Measurements from ENCODE around the gene CFAP77.
A peak's percentile ranks its signal among the peaks of the same experiment; 100 is the strongest.

The CFAP77 gene

DNA sequence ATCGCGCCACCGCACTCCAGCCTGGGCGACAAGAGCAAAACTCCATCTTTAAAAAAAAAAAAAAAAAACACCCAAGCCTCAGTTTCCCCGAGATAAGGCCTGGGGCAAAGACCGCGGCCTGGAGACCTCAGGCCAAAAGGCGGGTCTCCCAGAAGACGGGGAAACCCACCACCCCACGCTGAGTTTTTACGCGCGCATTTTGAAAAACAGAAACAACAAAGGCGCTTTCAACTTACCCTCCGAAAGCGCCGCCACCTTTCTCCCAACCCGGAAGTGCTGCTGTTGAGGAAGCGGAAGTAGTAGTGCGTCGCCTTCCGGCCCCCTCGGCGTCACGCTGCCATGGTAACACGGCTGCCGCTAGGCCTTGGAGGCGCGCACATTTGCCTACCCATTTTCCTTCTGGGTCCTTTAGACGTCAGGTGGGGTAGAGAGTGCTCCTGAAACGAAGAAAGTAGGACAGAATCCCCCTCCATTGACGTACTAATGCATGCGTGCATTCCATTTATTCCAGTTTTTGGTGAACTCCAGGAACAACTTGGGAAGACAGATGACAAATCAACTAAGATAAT, 3.4 kb upstream of the CFAP77 start, which contains the start of gene TTF1 (continued):
- TF ChIP-seq, protein P1, sequence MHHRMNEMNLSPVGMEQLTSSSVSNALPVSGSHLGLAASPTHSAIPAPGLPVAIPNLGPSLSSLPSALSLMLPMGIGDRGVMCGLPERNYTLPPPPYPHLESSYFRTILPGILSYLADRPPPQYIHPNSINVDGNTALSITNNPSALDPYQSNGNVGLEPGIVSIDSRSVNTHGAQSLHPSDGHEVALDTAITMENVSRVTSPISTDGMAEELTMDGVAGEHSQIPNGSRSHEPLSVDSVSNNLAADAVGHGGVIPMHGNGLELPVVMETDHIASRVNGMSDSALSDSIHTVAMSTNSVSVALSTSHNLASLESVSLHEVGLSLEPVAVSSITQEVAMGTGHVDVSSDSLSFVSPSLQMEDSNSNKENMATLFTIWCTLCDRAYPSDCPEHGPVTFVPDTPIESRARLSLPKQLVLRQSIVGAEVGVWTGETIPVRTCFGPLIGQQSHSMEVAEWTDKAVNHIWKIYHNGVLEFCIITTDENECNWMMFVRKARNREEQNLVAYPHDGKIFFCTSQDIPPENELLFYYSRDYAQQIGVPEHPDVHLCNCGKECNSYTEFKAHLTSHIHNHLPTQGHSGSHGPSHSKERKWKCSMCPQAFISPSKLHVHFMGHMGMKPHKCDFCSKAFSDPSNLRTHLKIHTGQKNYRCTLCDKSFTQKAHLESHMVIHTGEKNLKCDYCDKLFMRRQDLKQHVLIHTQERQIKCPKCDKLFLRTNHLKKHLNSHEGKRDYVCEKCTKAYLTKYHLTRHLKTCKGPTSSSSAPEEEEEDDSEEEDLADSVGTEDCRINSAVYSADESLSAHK (tag by site-specific recombination; IDR thresholded peaks at IDR 0.05) = no peak
- peak; percentile 48; the same call in 1 of the 2 replicates for TF ChIP-seq SP7 (tag by site-specific recombination; IDR thresholded peaks at IDR 0.05)
- TF ChIP-seq ZNF561 (tag by site-specific recombination; IDR thresholded peaks at IDR 0.05; ENCODE audit: borderline replicate concordance) = no peak
- no peak for TF ChIP-seq ZFP41 (tag by site-specific recombination; IDR thresholded peaks at IDR 0.05; ENCODE audit: borderline replicate concordance)
- TF ChIP-seq, protein P2, sequence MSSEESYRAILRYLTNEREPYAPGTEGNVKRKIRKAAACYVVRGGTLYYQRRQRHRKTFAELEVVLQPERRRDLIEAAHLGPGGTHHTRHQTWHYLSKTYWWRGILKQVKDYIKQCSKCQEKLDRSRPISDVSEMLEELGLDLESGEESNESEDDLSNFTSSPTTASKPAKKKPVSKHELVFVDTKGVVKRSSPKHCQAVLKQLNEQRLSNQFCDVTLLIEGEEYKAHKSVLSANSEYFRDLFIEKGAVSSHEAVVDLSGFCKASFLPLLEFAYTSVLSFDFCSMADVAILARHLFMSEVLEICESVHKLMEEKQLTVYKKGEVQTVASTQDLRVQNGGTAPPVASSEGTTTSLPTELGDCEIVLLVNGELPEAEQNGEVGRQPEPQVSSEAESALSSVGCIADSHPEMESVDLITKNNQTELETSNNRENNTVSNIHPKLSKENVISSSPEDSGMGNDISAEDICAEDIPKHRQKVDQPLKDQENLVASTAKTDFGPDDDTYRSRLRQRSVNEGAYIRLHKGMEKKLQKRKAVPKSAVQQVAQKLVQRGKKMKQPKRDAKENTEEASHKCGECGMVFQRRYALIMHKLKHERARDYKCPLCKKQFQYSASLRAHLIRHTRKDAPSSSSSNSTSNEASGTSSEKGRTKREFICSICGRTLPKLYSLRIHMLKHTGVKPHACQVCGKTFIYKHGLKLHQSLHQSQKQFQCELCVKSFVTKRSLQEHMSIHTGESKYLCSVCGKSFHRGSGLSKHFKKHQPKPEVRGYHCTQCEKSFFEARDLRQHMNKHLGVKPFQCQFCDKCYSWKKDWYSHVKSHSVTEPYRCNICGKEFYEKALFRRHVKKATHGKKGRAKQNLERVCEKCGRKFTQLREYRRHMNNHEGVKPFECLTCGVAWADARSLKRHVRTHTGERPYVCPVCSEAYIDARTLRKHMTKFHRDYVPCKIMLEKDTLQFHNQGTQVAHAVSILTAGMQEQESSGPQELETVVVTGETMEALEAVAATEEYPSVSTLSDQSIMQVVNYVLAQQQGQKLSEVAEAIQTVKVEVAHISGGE (tag by site-specific recombination; conservative IDR thresholded peaks at IDR 0.05; ENCODE audit: low read depth) = peak; percentile 92
- TF ChIP-seq HOXD13 (CRISPR knock-in tag; IDR thresholded peaks at IDR 0.05; ENCODE audit: borderline replicate concordance) = no peak
- TF ChIP-seq SP2 (tag by site-specific recombination; IDR thresholded peaks at IDR 0.05) = peak; percentile 80
- TF ChIP-seq ZNF114 (tag by site-specific recombination; IDR thresholded peaks at IDR 0.05) = no peak
- TF ChIP-seq FEZF1 (tag by site-specific recombination; IDR thresholded peaks at IDR 0.05) = no peak
- TF ChIP-seq, protein P3, sequence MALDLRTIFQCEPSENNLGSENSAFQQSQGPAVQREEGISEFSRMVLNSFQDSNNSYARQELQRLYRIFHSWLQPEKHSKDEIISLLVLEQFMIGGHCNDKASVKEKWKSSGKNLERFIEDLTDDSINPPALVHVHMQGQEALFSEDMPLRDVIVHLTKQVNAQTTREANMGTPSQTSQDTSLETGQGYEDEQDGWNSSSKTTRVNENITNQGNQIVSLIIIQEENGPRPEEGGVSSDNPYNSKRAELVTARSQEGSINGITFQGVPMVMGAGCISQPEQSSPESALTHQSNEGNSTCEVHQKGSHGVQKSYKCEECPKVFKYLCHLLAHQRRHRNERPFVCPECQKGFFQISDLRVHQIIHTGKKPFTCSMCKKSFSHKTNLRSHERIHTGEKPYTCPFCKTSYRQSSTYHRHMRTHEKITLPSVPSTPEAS (tag by site-specific recombination; IDR thresholded peaks at IDR 0.05) = no peak
- no peak; the same call in 1 of the 2 replicates for TF ChIP-seq ZNF324 (tag by site-specific recombination; IDR thresholded peaks at IDR 0.05)
- TF ChIP-seq OVOL3 (tag by site-specific recombination; IDR thresholded peaks at IDR 0.05) = no peak
- peak; percentile 59 for TF ChIP-seq ZXDB (tag by site-specific recombination; IDR thresholded peaks at IDR 0.05)
- TF ChIP-seq ZNF501 (tag by site-specific recombination; IDR thresholded peaks at IDR 0.05) = no peak
- TF ChIP-seq ZFP3 (tag by site-specific recombination; IDR thresholded peaks at IDR 0.05; ENCODE audit: low read depth) = 0 out of 2 replicates have a peak, but pooled peaks have one; percentile 16
- TF ChIP-seq HOXC10 (CRISPR knock-in tag; IDR thresholded peaks at IDR 0.05) = no peak
- peak; percentile 92 for TF ChIP-seq ZNF335 (tag by site-specific recombination; conservative IDR thresholded peaks at IDR 0.05)
- TF ChIP-seq, protein P4, sequence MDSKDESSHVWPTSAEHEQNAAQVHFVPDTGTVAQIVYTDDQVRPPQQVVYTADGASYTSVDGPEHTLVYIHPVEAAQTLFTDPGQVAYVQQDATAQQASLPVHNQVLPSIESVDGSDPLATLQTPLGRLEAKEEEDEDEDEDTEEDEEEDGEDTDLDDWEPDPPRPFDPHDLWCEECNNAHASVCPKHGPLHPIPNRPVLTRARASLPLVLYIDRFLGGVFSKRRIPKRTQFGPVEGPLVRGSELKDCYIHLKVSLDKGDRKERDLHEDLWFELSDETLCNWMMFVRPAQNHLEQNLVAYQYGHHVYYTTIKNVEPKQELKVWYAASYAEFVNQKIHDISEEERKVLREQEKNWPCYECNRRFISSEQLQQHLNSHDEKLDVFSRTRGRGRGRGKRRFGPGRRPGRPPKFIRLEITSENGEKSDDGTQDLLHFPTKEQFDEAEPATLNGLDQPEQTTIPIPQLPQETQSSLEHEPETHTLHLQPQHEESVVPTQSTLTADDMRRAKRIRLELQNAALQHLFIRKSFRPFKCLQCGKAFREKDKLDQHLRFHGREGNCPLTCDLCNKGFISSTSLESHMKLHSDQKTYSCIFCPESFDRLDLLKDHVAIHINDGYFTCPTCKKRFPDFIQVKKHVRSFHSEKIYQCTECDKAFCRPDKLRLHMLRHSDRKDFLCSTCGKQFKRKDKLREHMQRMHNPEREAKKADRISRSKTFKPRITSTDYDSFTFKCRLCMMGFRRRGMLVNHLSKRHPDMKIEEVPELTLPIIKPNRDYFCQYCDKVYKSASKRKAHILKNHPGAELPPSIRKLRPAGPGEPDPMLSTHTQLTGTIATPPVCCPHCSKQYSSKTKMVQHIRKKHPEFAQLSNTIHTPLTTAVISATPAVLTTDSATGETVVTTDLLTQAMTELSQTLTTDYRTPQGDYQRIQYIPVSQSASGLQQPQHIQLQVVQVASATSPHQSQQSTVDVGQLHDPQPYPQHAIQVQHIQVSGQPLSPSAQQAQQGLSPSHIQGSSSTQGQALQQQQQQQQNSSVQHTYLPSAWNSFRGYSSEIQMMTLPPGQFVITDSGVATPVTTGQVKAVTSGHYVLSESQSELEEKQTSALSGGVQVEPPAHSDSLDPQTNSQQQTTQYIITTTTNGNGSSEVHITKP (tag by site-specific recombination; IDR thresholded peaks at IDR 0.05) = 0 out of 2 replicates have a peak, but pooled peaks have one; percentile 7
- TF ChIP-seq ZNF311 (tag by site-specific recombination; IDR thresholded peaks at IDR 0.05; ENCODE audit: borderline replicate concordance) = no peak
- peak; percentile 25; the same call in 1 of the 2 replicates for TF ChIP-seq ZNF76 (tag by site-specific recombination; IDR thresholded peaks at IDR 0.05; ENCODE audit: borderline replicate concordance, low read depth)
- no peak for TF ChIP-seq ZNF664 (tag by site-specific recombination; IDR thresholded peaks at IDR 0.05)
- TF ChIP-seq ZNF510 (tag by site-specific recombination; IDR thresholded peaks at IDR 0.05; ENCODE audit: insufficient replicate concordance) = no peak
- TF ChIP-seq PRDM1 (tag by site-specific recombination; IDR thresholded peaks at IDR 0.05) = peak; percentile 81
- no peak for TF ChIP-seq ZNF221 (tag by site-specific recombination; IDR thresholded peaks at IDR 0.05; ENCODE audit: borderline replicate concordance)
- TF ChIP-seq KLF10 (tag by site-specific recombination; IDR thresholded peaks at IDR 0.05) = 0 out of 2 replicates have a peak, but pooled peaks have one; percentile 36
- peak; percentile 43 for TF ChIP-seq OSR2 (tag by site-specific recombination; IDR thresholded peaks at IDR 0.05)
- TF ChIP-seq ZNF837 (tag by site-specific recombination; IDR thresholded peaks at IDR 0.05) = no peak
